ENCODE data around the gene APOBR.
"Not testable (repeated sequence)": the region's sequence is repeated elsewhere in the genome, so short reads cannot be mapped to it uniquely, and the experiment has no call there.

DNA sequence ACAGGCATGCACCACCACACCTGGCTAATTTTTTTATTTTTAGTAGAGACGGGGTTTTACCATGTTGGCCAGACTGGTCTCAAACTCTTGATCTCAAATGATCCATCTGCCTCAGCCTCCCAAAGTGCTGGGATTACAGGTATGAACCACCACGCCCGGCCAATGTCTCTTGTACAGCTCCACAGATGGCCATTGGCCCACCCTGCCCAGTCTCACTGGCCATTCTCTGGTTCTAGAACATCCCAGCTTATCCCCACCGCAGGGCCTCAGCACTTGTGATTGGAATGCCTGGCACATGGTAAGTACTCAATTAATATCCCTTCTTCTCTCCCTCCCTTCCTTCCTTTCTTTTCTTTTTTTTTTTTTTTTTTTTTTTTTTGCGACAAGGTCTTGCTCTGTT, 11.1 kb upstream of the APOBR start:
- TF ChIP-seq, protein P1, sequence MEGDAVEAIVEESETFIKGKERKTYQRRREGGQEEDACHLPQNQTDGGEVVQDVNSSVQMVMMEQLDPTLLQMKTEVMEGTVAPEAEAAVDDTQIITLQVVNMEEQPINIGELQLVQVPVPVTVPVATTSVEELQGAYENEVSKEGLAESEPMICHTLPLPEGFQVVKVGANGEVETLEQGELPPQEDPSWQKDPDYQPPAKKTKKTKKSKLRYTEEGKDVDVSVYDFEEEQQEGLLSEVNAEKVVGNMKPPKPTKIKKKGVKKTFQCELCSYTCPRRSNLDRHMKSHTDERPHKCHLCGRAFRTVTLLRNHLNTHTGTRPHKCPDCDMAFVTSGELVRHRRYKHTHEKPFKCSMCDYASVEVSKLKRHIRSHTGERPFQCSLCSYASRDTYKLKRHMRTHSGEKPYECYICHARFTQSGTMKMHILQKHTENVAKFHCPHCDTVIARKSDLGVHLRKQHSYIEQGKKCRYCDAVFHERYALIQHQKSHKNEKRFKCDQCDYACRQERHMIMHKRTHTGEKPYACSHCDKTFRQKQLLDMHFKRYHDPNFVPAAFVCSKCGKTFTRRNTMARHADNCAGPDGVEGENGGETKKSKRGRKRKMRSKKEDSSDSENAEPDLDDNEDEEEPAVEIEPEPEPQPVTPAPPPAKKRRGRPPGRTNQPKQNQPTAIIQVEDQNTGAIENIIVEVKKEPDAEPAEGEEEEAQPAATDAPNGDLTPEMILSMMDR (IDR thresholded peaks at IDR 0.05 in 2 of 3, conservative IDR thresholded peaks at IDR 0.05 in 1 of 3; ENCODE audit: borderline replicate concordance in 1 of 3, insufficient read depth in 1 of 3, low read depth in 2 of 3, low read length in 2 of 3) = not testable (repeated sequence)
- TF ChIP-seq SP1 (IDR thresholded peaks at IDR 0.05; ENCODE audit: low read depth); POLR2A (IDR thresholded peaks at IDR 0.05; ENCODE audit: borderline replicate concordance, extremely low read depth, insufficient read depth, insufficient read length); POLR2AphosphoS5 (IDR thresholded peaks at IDR 0.05; ENCODE audit: low read depth, low read length); ZNF274 (IDR thresholded peaks at IDR 0.05; ENCODE audit: low read depth, low read length); EZH2 (IDR thresholded peaks at IDR 0.05): not testable (repeated sequence)
- TF ChIP-seq, protein P2, sequence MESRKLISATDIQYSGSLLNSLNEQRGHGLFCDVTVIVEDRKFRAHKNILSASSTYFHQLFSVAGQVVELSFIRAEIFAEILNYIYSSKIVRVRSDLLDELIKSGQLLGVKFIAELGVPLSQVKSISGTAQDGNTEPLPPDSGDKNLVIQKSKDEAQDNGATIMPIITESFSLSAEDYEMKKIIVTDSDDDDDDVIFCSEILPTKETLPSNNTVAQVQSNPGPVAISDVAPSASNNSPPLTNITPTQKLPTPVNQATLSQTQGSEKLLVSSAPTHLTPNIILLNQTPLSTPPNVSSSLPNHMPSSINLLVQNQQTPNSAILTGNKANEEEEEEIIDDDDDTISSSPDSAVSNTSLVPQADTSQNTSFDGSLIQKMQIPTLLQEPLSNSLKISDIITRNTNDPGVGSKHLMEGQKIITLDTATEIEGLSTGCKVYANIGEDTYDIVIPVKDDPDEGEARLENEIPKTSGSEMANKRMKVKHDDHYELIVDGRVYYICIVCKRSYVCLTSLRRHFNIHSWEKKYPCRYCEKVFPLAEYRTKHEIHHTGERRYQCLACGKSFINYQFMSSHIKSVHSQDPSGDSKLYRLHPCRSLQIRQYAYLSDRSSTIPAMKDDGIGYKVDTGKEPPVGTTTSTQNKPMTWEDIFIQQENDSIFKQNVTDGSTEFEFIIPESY (IDR thresholded peaks at IDR 0.05; ENCODE audit: extremely low read depth, insufficient replicate concordance, low read length) = not testable (repeated sequence)
- TF ChIP-seq, protein P3, sequence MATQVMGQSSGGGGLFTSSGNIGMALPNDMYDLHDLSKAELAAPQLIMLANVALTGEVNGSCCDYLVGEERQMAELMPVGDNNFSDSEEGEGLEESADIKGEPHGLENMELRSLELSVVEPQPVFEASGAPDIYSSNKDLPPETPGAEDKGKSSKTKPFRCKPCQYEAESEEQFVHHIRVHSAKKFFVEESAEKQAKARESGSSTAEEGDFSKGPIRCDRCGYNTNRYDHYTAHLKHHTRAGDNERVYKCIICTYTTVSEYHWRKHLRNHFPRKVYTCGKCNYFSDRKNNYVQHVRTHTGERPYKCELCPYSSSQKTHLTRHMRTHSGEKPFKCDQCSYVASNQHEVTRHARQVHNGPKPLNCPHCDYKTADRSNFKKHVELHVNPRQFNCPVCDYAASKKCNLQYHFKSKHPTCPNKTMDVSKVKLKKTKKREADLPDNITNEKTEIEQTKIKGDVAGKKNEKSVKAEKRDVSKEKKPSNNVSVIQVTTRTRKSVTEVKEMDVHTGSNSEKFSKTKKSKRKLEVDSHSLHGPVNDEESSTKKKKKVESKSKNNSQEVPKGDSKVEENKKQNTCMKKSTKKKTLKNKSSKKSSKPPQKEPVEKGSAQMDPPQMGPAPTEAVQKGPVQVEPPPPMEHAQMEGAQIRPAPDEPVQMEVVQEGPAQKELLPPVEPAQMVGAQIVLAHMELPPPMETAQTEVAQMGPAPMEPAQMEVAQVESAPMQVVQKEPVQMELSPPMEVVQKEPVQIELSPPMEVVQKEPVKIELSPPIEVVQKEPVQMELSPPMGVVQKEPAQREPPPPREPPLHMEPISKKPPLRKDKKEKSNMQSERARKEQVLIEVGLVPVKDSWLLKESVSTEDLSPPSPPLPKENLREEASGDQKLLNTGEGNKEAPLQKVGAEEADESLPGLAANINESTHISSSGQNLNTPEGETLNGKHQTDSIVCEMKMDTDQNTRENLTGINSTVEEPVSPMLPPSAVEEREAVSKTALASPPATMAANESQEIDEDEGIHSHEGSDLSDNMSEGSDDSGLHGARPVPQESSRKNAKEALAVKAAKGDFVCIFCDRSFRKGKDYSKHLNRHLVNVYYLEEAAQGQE (IDR thresholded peaks at IDR 0.05; ENCODE audit: low read depth) = not testable (repeated sequence)
